Right lobe of liver (tissue), 6 donors: ENCODE measurements around the gene C1RL. TPM values are rescaled to one million over a fixed set of nuclear protein-coding genes. Genes with fewer than 3 reads are reported as not detected.
A peak's percentile ranks its signal among the peaks of the same experiment; 100 is the strongest.

Source experiments
- ATAC-seq, 4 donors: fragments of 200-7000 bp; cut with Tn5 transposase; one replicate each; pipeline ENCODE4 v1.9.1; 2020; ENCODE audit warnings: mild to moderate bottlenecking in 4 of 4, moderate library complexity in 4 of 4
- DNase-seq, 3 donors: peaks; one replicate each; pipeline ENCODE4 v3.0.0-alpha.2; 2020
- H3K27ac ChIP-seq, 3 donors: fragments of 200-600 bp; one replicate each; pipeline ENCODE4 v1.8.0; 2022
- H3K27me3 ChIP-seq, 2 donors: fragments of 200-600 bp; one replicate each; pipeline ENCODE4 v1.8.0; 2022
- H3K36me3 ChIP-seq, 4 donors: fragments of 200-600 bp; sonication (generic) in 1 of 4; one replicate each; pipeline versions ENCODE4 v1.5.1 to v1.8.0; 2017 to 2022; ENCODE audit warnings: control low read depth in 1 of 4
- H3K4me1 ChIP-seq, 4 donors: fragments of 200-600 bp; sonication (generic) in 1 of 4; one replicate each; pipeline versions ENCODE4 v1.5.1 to v1.8.0; 2017 to 2022; ENCODE audit warnings: control low read depth in 1 of 4
- H3K4me3 ChIP-seq, 3 donors: fragments of 200-600 bp; one replicate each; pipeline ENCODE4 v1.8.0; 2022
- H3K9me3 ChIP-seq, 4 donors: fragments of 200-600 bp; sonication (generic) in 1 of 4; one replicate each; pipeline versions ENCODE4 v1.5.1 to v1.8.0; 2017 to 2022; ENCODE audit warnings: control low read depth in 1 of 4
- CTCF ChIP-seq, 4 donors: fragments of 200-600 bp in 3 of 4; fragments of 450-650 bp in 1 of 4; IDR thresholded peaks; one replicate each; pipeline versions ENCODE4 v1.5.1 to v1.8.0; 2016 to 2022; ENCODE audit warnings: antibody characterized with exemption in 4 of 4, mild to moderate bottlenecking in 2 of 4
- POLR2A ChIP-seq: fragments of 450-650 bp; IDR thresholded peaks from one replicate; pipeline ENCODE4 v1.6.1; 2017; ENCODE audit warnings: antibody characterized with exemption, mild to moderate bottlenecking
- WGBS: methylation state at CpG from one replicate; pipeline ENCODE4 v1.1.6; 2018; ENCODE audit warnings: low coverage, low lambda C conversion rate; ENCODE audit not compliant: insufficient coverage; ENCODE audit errors: missing lambda C conversion rate; 5-methylcytosine and 5-hydroxymethylcytosine counted together
- intact Hi-C, 2 donors: fragments of 100-400 bp; cut with DNase I; formaldehyde crosslinking; loops; one replicate each; pipeline versions ENCODE4 v1.11.2 to v1.14.1; 2022
- total RNA-seq, 6 experiments: library from RNA; depleted of rRNA in 2 of 6; stranded (reverse); fragments of >200 nt in 2 of 6; fragmentation: NEBNext Ultra II Directional in 3 of 6; extraction: Animal tissue kit (Norgen Biotek cat#: 25700) in 3 of 6; gene quantifications; one replicate each; pipeline versions ENCODE4 v1.1.0 to v1.2.4, GENCODE V29; 2016 to 2023
- donor health status: DM: no; HTN: yes; CAD: no.
- donor health status: DM: no; HTN: no; CAD: no.
- donor health status: DM: no; HTN: no; CAD: no.
- donor health status: DM: no; HTN: yes; CAD: no.
- donor health status: DM: no; HTN: yes; CAD: no.

Gene C1RL
- total RNA-seq, 6 experiments from 2014 or later = 202 to 236 (median 216) TPM

GRCh38 chr12:7103837-7104584 lies 5.0 kb downstream of the C1RL start:
- no peaks in the 10 kb centered on the region for H3K27me3 ChIP-seq
- ATAC-seq = no peak
- H3K27ac ChIP-seq = no peak overlapping the region
- intact Hi-C loops = no loop called here
- WGBS = 95% methylated on average over 4 of the region's 14 CpGs
- peaks cover 0 to 47% (median 7%) of the 10 kb centered on the region in 4 donors for H3K36me3 ChIP-seq
- peaks cover 0 to 27% (median 10%) of the 10 kb centered on the region in 4 donors for H3K4me1 ChIP-seq
- no peak overlapping the region for H3K4me3 ChIP-seq
- DNase-seq = no peak
- no peaks in the 10 kb centered on the region for H3K9me3 ChIP-seq
- TF ChIP-seq POLR2A (no peak), CTCF (IDR thresholded peaks at IDR 0.05) (no peak)

- peak in 1 of 3 donors; percentile 18 for DNase-seq
- intact Hi-C loops = no loop called here
- Histone ChIP-seq H3K4me3 (no peak overlapping the region), H3K27me3 (no peaks in the 10 kb centered on the region), H3K9me3 (no peaks in the 10 kb centered on the region), H3K4me1 (peaks cover 0 to 27% (median 10%) of the 10 kb centered on the region in 4 donors), H3K36me3 (peaks cover 0 to 56% (median 7%) of the 10 kb centered on the region in 4 donors), H3K27ac (no peak overlapping the region)
- peak in 1 of 4 donors; percentile 24 for ATAC-seq
- 18% methylated on average over 3 of the region's 3 CpGs for WGBS
- TF ChIP-seq CTCF (IDR thresholded peaks at IDR 0.05) (no peak), POLR2A (no peak)
Observed at GRCh38 chr12:7102582-7102981, 6.4 kb downstream of the C1RL start.

GRCh38 chr12:7101694-7102131 lies 7.3 kb downstream of the C1RL start:
- no peak overlapping the region for H3K27ac ChIP-seq
- intact Hi-C loops = no loop called here
- no peak for ATAC-seq
- H3K9me3 ChIP-seq = no peaks in the 10 kb centered on the region
- H3K27me3 ChIP-seq = no peaks in the 10 kb centered on the region
- TF ChIP-seq CTCF (IDR thresholded peaks at IDR 0.05) = no peak
- TF ChIP-seq POLR2A = no peak
- peaks cover 0 to 21% (median 7%) of the 10 kb centered on the region in 4 donors for H3K4me1 ChIP-seq
- H3K4me3 ChIP-seq = no peak overlapping the region
- peak in 1 of 3 donors; percentile 38 for DNase-seq
- 73% methylated on average over 4 of the region's 10 CpGs for WGBS
- peaks cover 0 to 56% (median 7%) of the 10 kb centered on the region in 4 donors for H3K36me3 ChIP-seq

- Histone ChIP-seq H3K27me3 (no peaks in the 10 kb centered on the region), H3K4me1 (peaks cover 0 to 21% (median 6%) of the 10 kb centered on the region in 4 donors), H3K27ac (no peak overlapping the region), H3K4me3 (no peak overlapping the region), H3K9me3 (no peaks in the 10 kb centered on the region), H3K36me3 (peaks cover 0 to 56% (median 7%) of the 10 kb centered on the region in 4 donors)
- no peak for ATAC-seq
- DNase-seq = peak in 1 of 3 donors; percentile 17
- intact Hi-C loops = no loop called here
- TF ChIP-seq POLR2A = no peak
- TF ChIP-seq CTCF (IDR thresholded peaks at IDR 0.05) = no peak
- WGBS = 79% methylated on average over 4 of the region's 4 CpGs
Observed at GRCh38 chr12:7101047-7101693, 7.8 kb downstream of the C1RL start.
